Endothelial cell of umbilical vein (primary cell): ENCODE measurements around the gene THBS1. TPM values are rescaled to one million over a fixed set of nuclear protein-coding genes. Genes with fewer than 3 reads are reported as not detected.

Experiments
- BruUV-seq: library from RNA; stranded (reverse); fragments of 400-500 nt; replicated peaks from 2 replicates; lab custom pipeline; 2021; lab: Mats Ljungman, UMichigan
- CTCF ChIA-PET: fragments of 300-600, 350-600 bp; sonication (Branson Sonifier 250); formaldehyde crosslinking; loops from one replicate; lab custom pipeline; 2021; ENCODE audit warnings: antibody characterized with exemption, inconsistent platforms; lab: Charles Lee
- POLR2A ChIA-PET: fragments of 300-600, 350-600 bp; sonication (Branson Sonifier 250); formaldehyde crosslinking; loops from one replicate; lab custom pipeline; 2021; ENCODE audit warnings: antibody characterized with exemption, inconsistent platforms; lab: Charles Lee
- DNase-seq: peaks from one replicate; pipeline ENCODE4 v3.0.0-alpha.2; 2011; ENCODE audit warnings: low read depth, low spot score
- FAIRE-seq: peaks from 2 replicates; lab custom pipeline; 2011; peaks lifted over from hg19 to GRCh38; lab: Jason Lieb, UNC
- H2AFZ ChIP-seq: 2 replicates; pipeline ENCODE4 v1.6.0; 2012; ENCODE audit warnings: low read depth, low read length, control low read depth, inconsistent platforms
- H3K27ac ChIP-seq: 2 replicates; pipeline ENCODE4 v1.5.1; 2011; ENCODE audit warnings: low read depth, mild to moderate bottlenecking, control low read depth, low read length, moderate library complexity; ENCODE audit not compliant: insufficient read depth
- H3K27me3 ChIP-seq, 2 experiments: 2 replicates each; pipeline versions ENCODE4 v1.6.0 to v1.6.1; 2011; ENCODE audit warnings: low read length in 2 of 2, mixed read lengths in 1 of 2; ENCODE audit not compliant: control insufficient read depth in 2 of 2, insufficient read depth in 2 of 2
- H3K36me3 ChIP-seq, 2 experiments: 2 replicates in 1 of 2; 3 replicates in 1 of 2; pipeline ENCODE4 v1.5.1; 2011; ENCODE audit warnings: low read length in 2 of 2, mild to moderate bottlenecking in 1 of 2, moderate library complexity in 1 of 2; ENCODE audit not compliant: control insufficient read depth in 2 of 2, insufficient read depth in 2 of 2; ENCODE audit errors: extremely low read depth in 1 of 2
- H3K4me1 ChIP-seq: 3 replicates; pipeline ENCODE4 v1.5.1; 2011; ENCODE audit warnings: mild to moderate bottlenecking, low read length; ENCODE audit not compliant: control insufficient read depth, insufficient read depth; ENCODE audit errors: extremely low read depth
- H3K4me2 ChIP-seq: 2 replicates; pipeline ENCODE4 v1.6.1; 2011; ENCODE audit warnings: low read length, control low read depth, mixed read lengths; ENCODE audit not compliant: insufficient read depth
- H3K4me3 ChIP-seq, 3 experiments: fragments of 200-600 bp in 1 of 3; sonication (generic), shearing (Covaris generic) in 1 of 3; replicated peaks in 1 of 3; 2 replicates each; pipeline ENCODE4 v1.5.1; 2011 to 2016; ENCODE audit warnings: control low read depth in 3 of 3, low read length in 3 of 3, mild to moderate bottlenecking in 2 of 3, inconsistent platforms in 1 of 3, low read depth in 1 of 3, moderate library complexity in 1 of 3; ENCODE audit not compliant: insufficient read depth in 1 of 3
- H3K79me2 ChIP-seq: 2 replicates; pipeline ENCODE4 v1.6.0; 2012; ENCODE audit warnings: low read length, inconsistent platforms; ENCODE audit not compliant: control insufficient read depth, insufficient read depth
- H3K9ac ChIP-seq: replicated peaks from 2 replicates; pipeline ENCODE3; 2011; ENCODE audit warnings: low read length, control low read depth; ENCODE audit not compliant: insufficient read depth; ENCODE audit errors: extremely low read depth
- H3K9me1 ChIP-seq: replicated peaks from 3 replicates; pipeline ENCODE4 v1.6.0; 2011; ENCODE audit warnings: mild to moderate bottlenecking, low read length; ENCODE audit not compliant: control insufficient read depth, insufficient read depth; ENCODE audit errors: extremely low read depth
- H3K9me3 ChIP-seq: replicated peaks from 2 replicates; pipeline ENCODE4 v1.5.1; 2012; ENCODE audit warnings: low read length, inconsistent platforms; ENCODE audit not compliant: control insufficient read depth, insufficient read depth
- H4K20me1 ChIP-seq: replicated peaks from 2 replicates; pipeline ENCODE3; 2011; ENCODE audit warnings: mild to moderate bottlenecking, low read length; ENCODE audit not compliant: control insufficient read depth, insufficient read depth; ENCODE audit errors: extremely low read depth
- EZH2 ChIP-seq: IDR thresholded peaks from 2 replicates; pipeline ENCODE4 v1.6.1; 2012; ENCODE audit warnings: borderline replicate concordance, low read depth, mild to moderate bottlenecking, moderate library complexity, low read length, inconsistent platforms; ENCODE audit not compliant: severe bottlenecking
- FOS ChIP-seq: IDR thresholded peaks from 2 replicates; pipeline ENCODE4 v1.6.1; 2011; ENCODE audit warnings: mild to moderate bottlenecking, low read length, moderate library complexity, borderline replicate concordance; ENCODE audit not compliant: insufficient read depth
- GATA2 ChIP-seq: IDR thresholded peaks from 2 replicates; pipeline ENCODE4 v1.7.0; 2011; ENCODE audit warnings: low read depth, mild to moderate bottlenecking, moderate library complexity, mixed read lengths, low read length; ENCODE audit not compliant: insufficient read length, insufficient read depth
- MYC ChIP-seq: IDR thresholded peaks from one replicate; pipeline ENCODE4 v1.6.1; 2011; ENCODE audit warnings: mild to moderate bottlenecking, low read depth, low read length
- dilution Hi-C: fragments of 300-500 bp; cut with MboI; formaldehyde crosslinking; loops from one replicate; pipeline ENCODE4 v1.15.0; 2019; ENCODE audit warnings: low sequenced_read_pairs; ENCODE audit not compliant: extremely low pct_ligation_motif_present
- intact Hi-C: fragments of 100-400 bp; cut with micrococcal nuclease; formaldehyde crosslinking; loops from one replicate; pipeline ENCODE4 v1.10.0; 2022
- polyA plus RNA-seq, 4 experiments: library from polyadenylated mRNA; depleted of rRNA in 3 of 4; stranded (reverse) in 3 of 4; unstranded in 1 of 4; fragments of >200 nt; gene quantifications; 2 replicates each; pipeline versions ENCODE4 v1.2.1 to v1.2.3, GENCODE V29; 2011 to 2012; ENCODE audit warnings: missing spikeins in 1 of 4
- total RNA-seq: library from RNA; stranded (reverse); gene quantifications from 2 replicates; pipeline ENCODE4 v1.2.3, GENCODE V29; 2021
- TF ChIP-seq, protein P1 (sequence below): IDR thresholded peaks from 2 replicates; pipeline ENCODE4 v1.6.1; 2011; ENCODE audit not compliant: insufficient read depth, insufficient read length

THBS1 gene
- total and polyA plus RNA-seq, 2 donors (not counting 3 experiments of a cell fraction or from before 2014, with no cell fraction given): 6,293 to 8,883 TPM

DNA sequence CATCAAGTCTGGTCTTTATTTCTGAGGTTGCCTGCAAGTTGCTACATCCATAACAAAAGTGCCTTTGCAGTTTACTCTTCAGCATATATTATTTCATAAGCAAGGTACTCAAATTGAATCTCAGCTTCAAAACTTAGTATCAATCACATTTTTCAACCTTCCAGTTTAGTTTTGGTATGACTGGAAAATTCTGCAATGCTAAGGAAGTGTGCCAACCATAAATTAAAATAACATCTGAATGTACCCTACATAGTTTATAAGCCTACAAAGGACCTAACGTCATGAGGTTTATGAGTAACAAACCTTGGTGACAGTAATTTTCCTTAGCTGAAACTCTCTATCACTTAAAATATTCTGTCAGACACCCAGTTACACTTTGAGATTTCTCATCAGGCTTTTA is 62.8 kb downstream of the THBS1 start:
- no peak for TF ChIP-seq FOS
- no peak for TF ChIP-seq GATA2
- no peak for TF ChIP-seq EZH2
- no peak for TF ChIP-seq MYC
- no peaks in the 10 kb centered on the region for H3K9me3 ChIP-seq
- dilution Hi-C loops: no loop called here
- H3K4me2 ChIP-seq: no peak overlapping the region
- H3K9ac ChIP-seq: no peak overlapping the region
- peaks cover 20% of the 10 kb centered on the region for H3K4me1 ChIP-seq
- H3K4me3 ChIP-seq: no peak overlapping the region
- FAIRE-seq (no peak), DNase-seq (no peak)
- no peaks in the 10 kb centered on the region for H3K36me3 ChIP-seq
- H3K27ac ChIP-seq: no peak overlapping the region
- no peaks in the 10 kb centered on the region for H3K9me1 ChIP-seq
- no peaks in the 10 kb centered on the region for H4K20me1 ChIP-seq
- intact Hi-C loops: loop anchor here (2.0 kb wide), 2 partner anchors 13 to 15 kb away; no protein-coding TSS in a partner anchor
- BruUV-seq: no TSS peak
- no peaks in the 10 kb centered on the region for H3K79me2 ChIP-seq
- H3K27me3 ChIP-seq: no peaks in the 10 kb centered on the region
- CTCF ChIA-PET: no interaction called here
- H2AFZ ChIP-seq: no peak overlapping the region
- POLR2A ChIA-PET: interaction anchor here (1.2 kb wide), 1 partner anchor 44 kb away, joined by 4 read pairs; no protein-coding TSS in a partner anchor

DNA sequence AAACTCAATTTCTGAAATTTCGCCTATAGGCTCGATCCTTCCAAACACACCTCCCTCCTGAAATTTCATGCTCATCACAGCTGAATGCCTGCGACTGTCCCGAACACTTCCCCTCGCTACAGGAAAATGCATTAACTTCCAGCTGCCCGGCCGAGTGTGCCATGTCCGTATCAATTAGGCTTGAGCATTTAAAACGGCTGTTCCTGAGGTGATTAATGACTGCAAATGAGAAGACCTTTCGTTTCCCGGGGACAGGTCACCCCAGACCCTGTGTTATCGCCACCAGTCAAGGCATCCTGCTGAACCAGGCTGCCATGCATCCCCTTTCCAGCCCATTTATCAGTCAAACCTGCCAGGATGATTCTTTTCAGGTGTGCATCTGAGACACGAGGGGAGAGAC is 63.3 kb downstream of the THBS1 start:
- ChIA-PET CTCF (interaction anchor here (0.9 kb wide), 1 partner anchor 17 kb away, joined by 4 read pairs; no protein-coding TSS in a partner anchor), POLR2A (no interaction called here)
- Histone ChIP-seq H3K79me2 (no peaks in the 10 kb centered on the region), H3K9me1 (no peaks in the 10 kb centered on the region), H3K4me3 (no peak overlapping the region), H3K4me2 (no peak overlapping the region), H3K4me1 (peaks cover 20% of the 10 kb centered on the region), H3K27me3 (no peaks in the 10 kb centered on the region), H2AFZ (no peak overlapping the region), H3K9ac (no peak overlapping the region), H4K20me1 (no peaks in the 10 kb centered on the region), H3K36me3 (no peaks in the 10 kb centered on the region), H3K9me3 (no peaks in the 10 kb centered on the region), H3K27ac (no peak overlapping the region)
- FAIRE-seq: no peak
- no TSS peak for BruUV-seq
- dilution Hi-C loops: no loop called here
- TF ChIP-seq, protein P1, sequence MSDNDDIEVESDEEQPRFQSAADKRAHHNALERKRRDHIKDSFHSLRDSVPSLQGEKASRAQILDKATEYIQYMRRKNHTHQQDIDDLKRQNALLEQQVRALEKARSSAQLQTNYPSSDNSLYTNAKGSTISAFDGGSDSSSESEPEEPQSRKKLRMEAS: no peak
- TF ChIP-seq EZH2 (no peak), FOS (no peak), GATA2 (no peak)
- intact Hi-C loops: no loop called here
- DNase-seq: no peak
